Brain microvascular endothelial cell (primary cell): ENCODE data around the gene QSOX2.

Experiments
- DNase-seq: peaks from one replicate; pipeline ENCODE4 v3.0.0-alpha.2; 2020
- H3K27ac ChIP-seq: fragments of 250-450 bp; sonication (Bioruptor Pico); 2 replicates; pipeline ENCODE4 v1.5.1; 2020; ENCODE audit warnings: mild to moderate bottlenecking, moderate library complexity
- H3K27me3 ChIP-seq: fragments of 250-450 bp; sonication (Bioruptor Pico); replicated peaks from 2 replicates; pipeline ENCODE4 v1.5.1; 2020; ENCODE audit warnings: mild to moderate bottlenecking
- H3K36me3 ChIP-seq: fragments of 250-450 bp; sonication (Bioruptor Pico); replicated peaks from 2 replicates; pipeline ENCODE4 v1.5.1; 2020; ENCODE audit warnings: mild to moderate bottlenecking
- H3K4me3 ChIP-seq: 2 replicates; pipeline ENCODE4 v1.5.1; 2011; ENCODE audit warnings: low read depth, mild to moderate bottlenecking, control low read depth, low read length, moderate library complexity
- CTCF ChIP-seq: IDR thresholded peaks from 2 replicates; pipeline ENCODE4 v1.5.1; 2011; ENCODE audit warnings: low read depth, mild to moderate bottlenecking, moderate library complexity, low read length, control low read depth, inconsistent platforms; ENCODE audit errors: missing control alignments
- in situ Hi-C: cut with HindIII; loops from 2 replicates; pipeline ENCODE4 v1.10.0; 2017; ENCODE audit warnings: low sequenced_read_pairs, low pct_ligation_motif_present

The QSOX2 gene

GRCh38 chr9:136259836-136260235 is 14.2 kb upstream of the QSOX2 start:
- H3K27ac ChIP-seq, result no peak overlapping the region
- no peaks in the 10 kb centered on the region for H3K27me3 ChIP-seq
- no peak for DNase-seq
- H3K4me3 ChIP-seq, result no peak overlapping the region
- no peak for TF ChIP-seq CTCF
- in situ Hi-C loops, result no loop called here
- no peaks in the 10 kb centered on the region for H3K36me3 ChIP-seq

- H3K36me3 ChIP-seq, result no peaks in the 10 kb centered on the region
- H3K27me3 ChIP-seq, result no peaks in the 10 kb centered on the region
- no peak for DNase-seq
- H3K27ac ChIP-seq, result no peak overlapping the region
- H3K4me3 ChIP-seq, result no peak overlapping the region
- in situ Hi-C loops, result no loop called here
- TF ChIP-seq CTCF, result no peak
These were observed 13.9 kb upstream of the QSOX2 start for GRCh38 chr9:136259517-136259813.

- no peak for DNase-seq
- no peak overlapping the region for H3K4me3 ChIP-seq
- no peak overlapping the region for H3K27ac ChIP-seq
- H3K36me3 ChIP-seq, result no peaks in the 10 kb centered on the region
- H3K27me3 ChIP-seq, result no peaks in the 10 kb centered on the region
- TF ChIP-seq CTCF, result no peak
- in situ Hi-C loops, result no loop called here
These were observed 13.3 kb upstream of the QSOX2 start for GRCh38 chr9:136258786-136259516.

GRCh38 chr9:136258299-136258625 is 12.7 kb upstream of the QSOX2 start:
- no peak for DNase-seq
- no peaks in the 10 kb centered on the region for H3K36me3 ChIP-seq
- no peak for TF ChIP-seq CTCF
- H3K27me3 ChIP-seq, result no peaks in the 10 kb centered on the region
- in situ Hi-C loops, result no loop called here
- no peak overlapping the region for H3K27ac ChIP-seq
- H3K4me3 ChIP-seq, result no peak overlapping the region

- Histone ChIP-seq H3K36me3 (no peaks in the 10 kb centered on the region), H3K4me3 (no peak overlapping the region), H3K27me3 (no peaks in the 10 kb centered on the region), H3K27ac (no peak overlapping the region)
- in situ Hi-C loops, result no loop called here
- no peak for TF ChIP-seq CTCF
- DNase-seq, result no peak
These were observed 12.0 kb upstream of the QSOX2 start for GRCh38 chr9:136257381-136258298.
